WI38 (cell line): ENCODE results near the gene NUFIP2.
"Not testable (repeated sequence)": the region's sequence is repeated elsewhere in the genome, so short reads cannot be mapped to it uniquely, and the experiment has no call there.

Source experiments
- H3K4me3 ChIP-seq: 2 replicates; pipeline ENCODE4 v1.5.1; 2011; ENCODE audit warnings: low read depth, mild to moderate bottlenecking, control low read depth, low read length
- TF ChIP-seq, protein P1 (sequence below): IDR thresholded peaks from 2 replicates; pipeline ENCODE4 v1.5.1; 2012; ENCODE audit warnings: low read depth, mild to moderate bottlenecking, control low read depth, low read length

NUFIP2 gene

DNA sequence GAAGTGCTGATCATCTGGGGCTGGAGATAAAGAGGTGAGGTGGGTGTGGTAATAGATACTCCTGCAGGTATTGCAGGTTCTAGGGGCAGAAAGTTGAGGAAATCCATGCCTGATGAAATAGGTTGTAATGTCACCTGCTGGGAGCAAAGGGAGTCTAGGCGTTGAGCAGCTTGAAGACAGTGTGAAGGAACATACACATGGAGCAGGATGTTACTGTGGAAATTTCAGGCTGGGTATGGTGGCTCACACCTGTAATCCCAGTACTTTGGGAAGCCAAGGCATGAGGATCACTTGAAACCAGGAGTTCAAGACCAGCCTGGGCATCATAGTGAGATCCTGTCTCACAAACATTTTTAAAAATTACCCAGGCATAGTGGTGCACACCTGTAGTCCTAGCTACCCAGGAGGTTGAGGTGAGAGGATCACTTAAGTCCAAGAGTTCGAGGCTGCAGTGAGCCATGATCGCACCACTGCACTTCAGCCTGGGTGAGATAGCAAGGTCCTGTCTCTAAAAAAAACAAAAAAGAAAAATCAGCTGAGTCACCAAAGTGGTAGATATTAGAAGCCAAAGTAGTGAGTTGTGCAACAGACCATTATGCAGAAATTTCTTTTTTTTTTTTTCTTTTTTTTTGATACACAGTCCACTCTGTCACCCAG, 56.3 kb downstream of the NUFIP2 start:
- no peak overlapping the region for H3K4me3 ChIP-seq
- TF ChIP-seq, protein P1, sequence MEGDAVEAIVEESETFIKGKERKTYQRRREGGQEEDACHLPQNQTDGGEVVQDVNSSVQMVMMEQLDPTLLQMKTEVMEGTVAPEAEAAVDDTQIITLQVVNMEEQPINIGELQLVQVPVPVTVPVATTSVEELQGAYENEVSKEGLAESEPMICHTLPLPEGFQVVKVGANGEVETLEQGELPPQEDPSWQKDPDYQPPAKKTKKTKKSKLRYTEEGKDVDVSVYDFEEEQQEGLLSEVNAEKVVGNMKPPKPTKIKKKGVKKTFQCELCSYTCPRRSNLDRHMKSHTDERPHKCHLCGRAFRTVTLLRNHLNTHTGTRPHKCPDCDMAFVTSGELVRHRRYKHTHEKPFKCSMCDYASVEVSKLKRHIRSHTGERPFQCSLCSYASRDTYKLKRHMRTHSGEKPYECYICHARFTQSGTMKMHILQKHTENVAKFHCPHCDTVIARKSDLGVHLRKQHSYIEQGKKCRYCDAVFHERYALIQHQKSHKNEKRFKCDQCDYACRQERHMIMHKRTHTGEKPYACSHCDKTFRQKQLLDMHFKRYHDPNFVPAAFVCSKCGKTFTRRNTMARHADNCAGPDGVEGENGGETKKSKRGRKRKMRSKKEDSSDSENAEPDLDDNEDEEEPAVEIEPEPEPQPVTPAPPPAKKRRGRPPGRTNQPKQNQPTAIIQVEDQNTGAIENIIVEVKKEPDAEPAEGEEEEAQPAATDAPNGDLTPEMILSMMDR, result no peak

DNA sequence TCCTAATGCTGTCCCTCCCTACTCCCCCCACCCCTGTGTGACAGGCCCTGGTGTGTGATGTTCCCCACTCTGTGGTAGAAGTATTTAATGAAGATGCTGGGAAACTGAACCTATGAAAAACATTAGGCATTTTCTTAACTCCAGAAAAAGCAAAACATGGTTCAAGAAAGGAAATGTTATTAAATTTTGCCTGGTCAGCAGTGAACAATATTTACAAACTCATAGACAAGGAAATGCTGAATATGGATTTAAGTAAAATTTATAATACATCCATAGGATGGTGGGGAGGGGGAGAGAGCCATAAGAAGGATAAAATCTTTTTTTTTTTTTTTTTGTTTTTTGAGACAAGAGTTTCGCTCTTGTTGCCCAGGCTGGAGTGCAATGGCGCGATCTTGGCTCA, 58.0 kb downstream of the NUFIP2 start:
- TF ChIP-seq, protein P1, result no peak
- H3K4me3 ChIP-seq, result no peak overlapping the region

DNA sequence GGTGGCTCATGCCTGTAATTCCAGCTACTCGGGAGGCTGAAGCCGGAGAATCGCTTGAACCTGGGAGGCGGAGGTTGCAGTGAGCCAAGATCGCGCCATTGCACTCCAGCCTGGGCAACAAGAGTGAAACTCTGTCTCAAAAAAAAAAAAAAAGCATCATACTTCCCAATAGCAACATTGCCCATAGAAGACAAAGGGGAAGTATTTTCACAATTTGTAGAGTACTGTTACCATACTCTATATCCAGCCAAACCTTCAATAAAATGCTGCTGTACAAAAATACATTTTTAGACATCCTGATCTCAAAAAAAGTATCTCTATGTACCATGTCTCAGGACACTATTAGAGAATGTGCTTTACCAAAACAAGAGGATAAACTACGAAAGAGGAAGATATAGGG, 59.0 kb downstream of the NUFIP2 start:
- H3K4me3 ChIP-seq, result not testable (repeated sequence)

DNA sequence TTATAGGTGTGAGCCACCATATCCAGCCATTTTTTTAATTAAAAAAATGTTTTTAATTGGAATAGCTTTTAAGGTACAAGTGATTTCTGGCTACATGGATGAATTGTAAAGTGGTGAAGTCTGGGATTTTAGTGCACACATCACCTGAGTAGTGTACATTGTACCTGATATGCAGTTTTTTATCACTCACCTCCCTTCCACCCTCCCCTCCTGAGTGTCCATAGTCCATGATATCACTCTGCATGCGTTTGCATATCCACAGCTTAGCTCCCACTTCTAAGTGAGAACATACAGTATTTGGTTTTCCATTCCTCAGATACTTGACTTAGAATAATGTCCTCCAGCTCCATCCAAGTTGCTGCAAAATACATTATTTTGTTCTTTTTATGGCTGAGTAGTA, 60.6 kb downstream of the NUFIP2 start:
- TF ChIP-seq, protein P1, result no peak
- H3K4me3 ChIP-seq, result no peak overlapping the region

- no peak overlapping the region for H3K4me3 ChIP-seq
These were observed 68.6 kb downstream of the NUFIP2 start for GRCh38 chr17:29225396-29225795.

DNA sequence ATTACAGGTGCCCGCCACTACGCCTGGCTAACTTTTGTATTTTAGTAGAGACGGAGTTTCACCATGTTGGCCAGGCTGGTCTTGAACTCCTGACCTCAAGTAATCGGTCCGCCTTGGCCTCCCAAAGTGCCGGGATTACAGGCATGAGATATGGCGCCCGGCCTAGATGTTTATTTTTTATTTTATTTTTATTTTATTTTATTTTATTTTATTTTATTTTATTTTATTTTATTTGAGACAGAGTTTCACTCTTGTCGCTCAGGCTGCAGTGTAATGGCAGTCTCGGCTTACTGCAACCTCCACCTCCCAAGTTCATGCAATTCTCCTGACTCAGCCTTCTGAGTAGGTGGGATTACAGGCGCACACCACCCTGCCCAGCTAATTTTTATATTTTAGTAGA, 72.6 kb downstream of the NUFIP2 start:
- not testable (repeated sequence) for H3K4me3 ChIP-seq

More at GRCh38 chr17:29225396-29225795, 68.6 kb downstream of the NUFIP2 start:
- TF ChIP-seq, protein P1, result no peak

DNA sequence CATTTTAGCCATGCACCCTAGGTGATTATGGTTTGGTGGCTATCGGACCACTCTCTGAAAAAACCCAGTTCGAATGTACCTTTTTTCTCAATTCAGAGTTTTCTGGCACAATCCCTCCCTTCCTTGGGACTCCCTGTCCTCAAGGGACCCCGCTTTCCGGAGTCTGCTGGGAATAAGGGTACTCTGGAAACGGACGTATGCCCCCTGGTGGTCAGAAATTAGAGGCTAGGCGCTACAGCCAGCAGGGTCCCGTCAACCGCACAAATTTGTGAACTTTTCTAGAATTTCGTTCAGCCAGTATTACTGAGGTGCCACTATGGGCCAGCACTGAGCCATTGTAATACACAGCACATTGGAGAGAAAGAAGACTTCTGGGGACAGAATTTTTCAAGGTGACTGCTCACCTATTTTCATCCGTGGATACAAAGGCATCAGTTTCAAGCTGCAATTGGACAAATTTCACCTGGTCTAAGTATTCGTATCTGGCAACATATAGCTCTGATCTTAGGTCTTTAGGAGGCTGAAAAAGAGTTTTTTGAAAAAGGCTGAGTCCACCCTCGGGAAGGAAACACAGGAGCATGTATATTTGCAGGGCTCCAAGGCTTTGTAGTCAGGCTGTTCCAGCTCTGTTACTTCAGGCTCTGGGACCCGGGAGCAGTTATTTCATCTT, 74.4 kb downstream of the NUFIP2 start:
- TF ChIP-seq, protein P1, result peak; percentile 93
- no peak overlapping the region for H3K4me3 ChIP-seq

- TF ChIP-seq, protein P1, result no peak
These were observed 77.1 kb downstream of the NUFIP2 start for GRCh38 chr17:29216856-29217255.

More at GRCh38 chr17:29216856-29217255, 77.1 kb downstream of the NUFIP2 start:
- H3K4me3 ChIP-seq, result no peak overlapping the region
